Upper lobe of left lung (tissue), 6 donors: ENCODE measurements around the gene SLC6A19. TPM values are rescaled to one million over a fixed set of nuclear protein-coding genes. Genes with fewer than 3 reads are reported as not detected.

ENCODE experiments used
- ATAC-seq, 2 donors: fragments of 200-7000 bp; cut with Tn5 transposase; one replicate each; pipeline ENCODE4 v1.9.1; 2022; ENCODE audit warnings: mild to moderate bottlenecking in 2 of 2, moderate library complexity in 2 of 2; ENCODE audit not compliant: low FRiP score in 2 of 2
- DNase-seq, 2 donors: peaks; one replicate each; pipeline ENCODE4 v3.0.0-alpha.2; 2019 to 2020
- H3K27ac ChIP-seq, 4 donors: fragments of 200-600 bp; sonication (generic); one replicate each; pipeline ENCODE4 v1.5.1; 2016 to 2019
- H3K27me3 ChIP-seq, 4 donors: fragments of 200-600 bp; sonication (generic); one replicate each; pipeline ENCODE4 v1.5.1; 2017 to 2019
- H3K36me3 ChIP-seq, 4 donors: fragments of 200-600 bp; sonication (generic); one replicate each; pipeline ENCODE4 v1.5.1; 2016 to 2019
- H3K4me1 ChIP-seq, 4 donors: fragments of 200-600 bp; sonication (generic); one replicate each; pipeline ENCODE4 v1.5.1; 2018 to 2019
- H3K4me3 ChIP-seq, 4 donors: fragments of 200-600 bp; sonication (generic); one replicate each; pipeline ENCODE4 v1.5.1; 2017 to 2019; ENCODE audit warnings: mild to moderate bottlenecking in 2 of 4, moderate library complexity in 1 of 4
- H3K9me3 ChIP-seq, 4 donors: fragments of 200-600 bp; sonication (generic); one replicate each; pipeline ENCODE4 v1.5.1; 2018 to 2019
- CTCF ChIP-seq, 6 experiments: fragments of 450-650 bp in 4 of 6; fragments of 200-600 bp in 2 of 6; sonication (generic) in 2 of 6; IDR thresholded peaks; one replicate each; pipeline ENCODE4 v1.5.1; 2016 to 2019; ENCODE audit warnings: antibody characterized with exemption in 6 of 6
- EP300 ChIP-seq, 4 donors: sonication (generic); formaldehyde crosslinking; IDR thresholded peaks; one replicate each; pipeline ENCODE4 v1.5.1; 2017; ENCODE audit warnings: antibody characterized with exemption in 4 of 4, control low read depth in 2 of 4
- POLR2A ChIP-seq, 4 donors: fragments of 450-650 bp; IDR thresholded peaks; one replicate each; pipeline ENCODE4 v1.5.1; 2016 to 2017; ENCODE audit warnings: antibody characterized with exemption in 4 of 4, mild to moderate bottlenecking in 2 of 4
- POLR2AphosphoS5 ChIP-seq, 2 donors: sonication (generic); formaldehyde crosslinking; IDR thresholded peaks; one replicate each; pipeline ENCODE4 v1.5.1; 2017; ENCODE audit warnings: antibody characterized with exemption in 2 of 2
- WGBS, 2 donors: methylation state at CpG; one replicate each; pipeline ENCODE4 v1.1.5; 2017 to 2018; 5-methylcytosine and 5-hydroxymethylcytosine counted together
- total RNA-seq, 6 donors: library from RNA; depleted of rRNA in 4 of 6; stranded (reverse); fragments of >200 nt in 4 of 6; gene quantifications; one replicate each; pipeline versions ENCODE4 v1.1.0 to v1.2.1, GENCODE V29; 2016 to 2021
- donor health status: DM: no; HTN: no; CAD: no; lungs with moderate emphysema.
- donor health status: DM: no; HTN: yes; CAD: no; lungs with severe emphysema.

SLC6A19 gene
- total RNA-seq, 6 donors from 2014 or later: 0.03 to 0.06 TPM; not detected in 4

GRCh38 chr5:1186351-1187233 lies 14.8 kb upstream of the SLC6A19 start:
- no peaks in the 10 kb centered on the region for H3K9me3 ChIP-seq
- WGBS, 2 donors: 64 to 79% methylated on average over 6 to 18 of the region's 18 CpGs
- ATAC-seq (no peak), DNase-seq (peak in 1 of 2 donors; percentile 32)
- H3K27ac ChIP-seq: no peak overlapping the region
- no peak overlapping the region for H3K4me3 ChIP-seq
- no peaks in the 10 kb centered on the region for H3K27me3 ChIP-seq
- TF ChIP-seq EP300 (IDR thresholded peaks at IDR 0.05): no peak
- H3K4me1 ChIP-seq: peaks cover 0 to 8% (median 6%) of the 10 kb centered on the region in 4 donors
- no peaks in the 10 kb centered on the region for H3K36me3 ChIP-seq

- peak in 1 of 2 donors; percentile 65 for DNase-seq
- TF ChIP-seq CTCF (IDR thresholded peaks at IDR 0.05): no peak
- WGBS, 2 donors: 88 to 91% methylated on average over 6 to 18 of the region's 18 CpGs
Measured at GRCh38 chr5:1187234-1187949, 14.0 kb upstream of the SLC6A19 start.

GRCh38 chr5:1187950-1188334 lies 13.5 kb upstream of the SLC6A19 start:
- no peaks in the 10 kb centered on the region for H3K27me3 ChIP-seq

More at GRCh38 chr5:1187234-1187949, 14.0 kb upstream of the SLC6A19 start:
- peaks cover 0 to 8% (median 6%) of the 10 kb centered on the region in 4 donors for H3K4me1 ChIP-seq
- H3K36me3 ChIP-seq: no peaks in the 10 kb centered on the region
- H3K4me3 ChIP-seq: no peak overlapping the region
- H3K27me3 ChIP-seq: no peaks in the 10 kb centered on the region
- peak in 1 of 2 donors; percentile 4 for ATAC-seq
- no peaks in the 10 kb centered on the region for H3K9me3 ChIP-seq
- H3K27ac ChIP-seq: no peak overlapping the region

GRCh38 chr5:1188464-1188863 lies 12.9 kb upstream of the SLC6A19 start:
- no peaks in the 10 kb centered on the region for H3K36me3 ChIP-seq
- TF ChIP-seq POLR2A (IDR thresholded peaks at IDR 0.05): no peak
- no peak for TF ChIP-seq EP300 (IDR thresholded peaks at IDR 0.05)
- no peak for TF ChIP-seq POLR2AphosphoS5 (IDR thresholded peaks at IDR 0.05)
- no peak for TF ChIP-seq CTCF (IDR thresholded peaks at IDR 0.05)
- no peaks in the 10 kb centered on the region for H3K27me3 ChIP-seq
- no peak for DNase-seq
- WGBS, 2 donors: 53 to 55% methylated on average over 6 of the region's 6 CpGs
- no peak for ATAC-seq
- no peaks in the 10 kb centered on the region for H3K9me3 ChIP-seq
- H3K4me3 ChIP-seq: no peak overlapping the region
- no peak overlapping the region for H3K27ac ChIP-seq
- peaks cover 0 to 8% (median 6%) of the 10 kb centered on the region in 4 donors for H3K4me1 ChIP-seq

More at GRCh38 chr5:1187950-1188334, 13.5 kb upstream of the SLC6A19 start:
- H3K27ac ChIP-seq: no peak overlapping the region
- no peak overlapping the region for H3K4me3 ChIP-seq
- H3K9me3 ChIP-seq: no peaks in the 10 kb centered on the region
- peaks cover 0 to 8% (median 6%) of the 10 kb centered on the region in 4 donors for H3K4me1 ChIP-seq
- H3K36me3 ChIP-seq: no peaks in the 10 kb centered on the region
- WGBS, 2 donors: 90 to 94% methylated on average over 6 to 8 of the region's 8 CpGs
- ATAC-seq (peak in 1 of 2 donors; percentile 3), DNase-seq (no peak)
- TF ChIP-seq CTCF (IDR thresholded peaks at IDR 0.05): no peak
- no peak for TF ChIP-seq EP300 (IDR thresholded peaks at IDR 0.05)
- no peak for TF ChIP-seq POLR2A (IDR thresholded peaks at IDR 0.05)
- no peak for TF ChIP-seq POLR2AphosphoS5 (IDR thresholded peaks at IDR 0.05)

- TF ChIP-seq POLR2A (IDR thresholded peaks at IDR 0.05): no peak
- no peak for TF ChIP-seq CTCF (IDR thresholded peaks at IDR 0.05)
- no peak for TF ChIP-seq POLR2AphosphoS5 (IDR thresholded peaks at IDR 0.05)
- no peak for TF ChIP-seq EP300 (IDR thresholded peaks at IDR 0.05)
- DNase-seq (peak in 1 of 2 donors; percentile 48), ATAC-seq (no peak)
- Histone ChIP-seq H3K36me3 (no peaks in the 10 kb centered on the region), H3K27ac (no peak overlapping the region), H3K4me3 (no peak overlapping the region), H3K4me1 (peaks cover 0 to 8% (median 6%) of the 10 kb centered on the region in 4 donors), H3K9me3 (no peaks in the 10 kb centered on the region), H3K27me3 (no peaks in the 10 kb centered on the region)
- 86 to 90% methylated on average over 10 of the region's 10 CpGs for WGBS, 2 donors
Measured at GRCh38 chr5:1189269-1189668, 12.1 kb upstream of the SLC6A19 start.
